ENCODE results near the gene CACNA1A. TPM values are rescaled to one million over a fixed set of nuclear protein-coding genes. Genes with fewer than 3 reads are reported as not detected.

CACNA1A gene
- total RNA-seq, 2 experiments from 2014 or later = 0.19 to 0.78 TPM

DNA sequence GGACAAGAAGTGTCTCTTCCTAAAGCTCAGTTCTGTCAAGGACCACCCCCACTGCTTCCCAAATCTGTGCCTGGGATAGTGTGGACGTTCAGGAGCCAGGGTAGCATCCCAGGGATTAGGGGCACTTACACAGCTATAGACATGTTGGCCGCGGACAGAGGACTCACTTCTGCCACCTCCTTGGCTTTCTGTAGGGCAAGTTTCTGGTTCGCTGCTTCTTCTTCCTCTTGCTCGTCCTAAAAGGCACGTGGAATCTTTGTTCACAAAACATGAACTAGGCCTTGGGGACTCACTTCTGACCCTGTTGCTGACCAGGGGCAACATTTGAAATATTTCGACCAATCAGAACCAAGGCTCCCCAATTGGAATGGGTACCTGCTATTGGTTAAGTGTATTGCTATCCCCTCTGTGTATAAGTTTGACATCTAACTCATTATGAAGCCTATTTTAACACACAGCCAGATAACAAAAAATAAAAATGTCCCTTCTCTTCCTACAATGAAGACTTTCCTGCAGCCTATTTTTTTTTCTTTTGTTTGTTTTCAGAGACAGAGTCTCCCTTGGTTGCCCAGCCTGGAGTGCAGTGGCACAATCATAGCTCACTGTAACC lies 205.8 kb downstream of the CACNA1A start:
- no peak overlapping the region for H3K4me2 ChIP-seq (ENCODE audit: low read length)
- no peaks in the 10 kb centered on the region for H4K20me1 ChIP-seq (ENCODE audit: insufficient read depth, low read length)
- no peaks in the 10 kb centered on the region for H3K79me2 ChIP-seq (ENCODE audit: insufficient read depth, low read depth, low read length)
- no peak overlapping the region for H3K27ac ChIP-seq (ENCODE audit: low read depth, low read length, poor library complexity, severe bottlenecking)
- no peak for DNase-seq (ENCODE audit: low spot score)
- intact Hi-C loops (cut with micrococcal nuclease; ENCODE audit: unreplicated experiment) = no loop called here
- TF ChIP-seq EZH2phosphoT487 (IDR thresholded peaks at IDR 0.05; ENCODE audit: borderline replicate concordance, low read depth, low read length) = no peak
- TF ChIP-seq, protein P1, sequence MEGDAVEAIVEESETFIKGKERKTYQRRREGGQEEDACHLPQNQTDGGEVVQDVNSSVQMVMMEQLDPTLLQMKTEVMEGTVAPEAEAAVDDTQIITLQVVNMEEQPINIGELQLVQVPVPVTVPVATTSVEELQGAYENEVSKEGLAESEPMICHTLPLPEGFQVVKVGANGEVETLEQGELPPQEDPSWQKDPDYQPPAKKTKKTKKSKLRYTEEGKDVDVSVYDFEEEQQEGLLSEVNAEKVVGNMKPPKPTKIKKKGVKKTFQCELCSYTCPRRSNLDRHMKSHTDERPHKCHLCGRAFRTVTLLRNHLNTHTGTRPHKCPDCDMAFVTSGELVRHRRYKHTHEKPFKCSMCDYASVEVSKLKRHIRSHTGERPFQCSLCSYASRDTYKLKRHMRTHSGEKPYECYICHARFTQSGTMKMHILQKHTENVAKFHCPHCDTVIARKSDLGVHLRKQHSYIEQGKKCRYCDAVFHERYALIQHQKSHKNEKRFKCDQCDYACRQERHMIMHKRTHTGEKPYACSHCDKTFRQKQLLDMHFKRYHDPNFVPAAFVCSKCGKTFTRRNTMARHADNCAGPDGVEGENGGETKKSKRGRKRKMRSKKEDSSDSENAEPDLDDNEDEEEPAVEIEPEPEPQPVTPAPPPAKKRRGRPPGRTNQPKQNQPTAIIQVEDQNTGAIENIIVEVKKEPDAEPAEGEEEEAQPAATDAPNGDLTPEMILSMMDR (conservative IDR thresholded peaks at IDR 0.05; ENCODE audit: low read length) = no peak
- H3K36me3 ChIP-seq (ENCODE audit: insufficient read depth, low read length) = no peaks in the 10 kb centered on the region
- ChIA-PET CTCF (ENCODE audit: unreplicated experiment) (no interaction called here), POLR2A (no interaction called here)
- H2AFZ ChIP-seq (ENCODE audit: low read length) = no peak overlapping the region
- H3K9me2 ChIP-seq (ENCODE audit: insufficient read depth, low read length) = no peaks in the 10 kb centered on the region
- H3K9me3 ChIP-seq (ENCODE audit: low read length) = no peaks in the 10 kb centered on the region
- no peak overlapping the region for H3K4me3 ChIP-seq (ENCODE audit: low read depth, low read length, poor library complexity, severe bottlenecking)
- no peaks in the 10 kb centered on the region for H3K4me1 ChIP-seq (ENCODE audit: insufficient read depth, low read length, poor library complexity, severe bottlenecking)
- BruUV-seq (replicated peaks) = no TSS peak

DNA sequence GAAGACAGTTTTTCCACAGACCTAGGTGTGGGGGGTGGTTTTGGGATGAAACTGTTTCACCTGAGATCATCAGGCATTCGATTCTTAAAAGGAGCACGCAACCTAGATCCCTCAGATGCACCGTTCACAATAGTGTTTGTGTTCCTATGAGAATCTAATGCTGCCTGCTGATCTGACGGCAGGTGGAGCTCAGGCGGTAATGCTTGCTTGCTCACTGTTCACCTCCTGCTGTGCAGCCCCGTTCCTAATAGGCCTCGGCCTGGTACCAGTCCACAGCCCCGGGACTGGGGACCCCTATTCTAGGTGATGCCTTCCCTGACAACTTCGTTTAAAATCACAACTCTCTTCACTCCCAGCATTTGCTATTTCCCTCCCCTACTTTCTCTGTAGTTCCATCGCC lies 206.4 kb downstream of the CACNA1A start:
- no peaks in the 10 kb centered on the region for H3K9me3 ChIP-seq (ENCODE audit: low read length)
- intact Hi-C loops (cut with micrococcal nuclease; ENCODE audit: unreplicated experiment) = no loop called here
- CTCF ChIA-PET (ENCODE audit: unreplicated experiment) = no interaction called here

More for the DNA sequence above, 206.4 kb downstream of the CACNA1A start:
- Histone ChIP-seq H3K4me2 (ENCODE audit: low read length) (no peak overlapping the region), H3K36me3 (ENCODE audit: insufficient read depth, low read length) (no peaks in the 10 kb centered on the region), H3K9me2 (ENCODE audit: insufficient read depth, low read length) (no peaks in the 10 kb centered on the region), H4K20me1 (ENCODE audit: insufficient read depth, low read length) (no peaks in the 10 kb centered on the region), H3K4me1 (ENCODE audit: insufficient read depth, low read length, poor library complexity, severe bottlenecking) (no peaks in the 10 kb centered on the region), H3K4me3 (ENCODE audit: low read depth, low read length, poor library complexity, severe bottlenecking) (no peak overlapping the region), H3K79me2 (ENCODE audit: insufficient read depth, low read depth, low read length) (no peaks in the 10 kb centered on the region), H2AFZ (ENCODE audit: low read length) (no peak overlapping the region), H3K27ac (ENCODE audit: low read depth, low read length, poor library complexity, severe bottlenecking) (no peak overlapping the region)
- TF ChIP-seq, protein P1 (conservative IDR thresholded peaks at IDR 0.05; ENCODE audit: low read length) = no peak
- no peak for TF ChIP-seq EZH2phosphoT487 (IDR thresholded peaks at IDR 0.05; ENCODE audit: borderline replicate concordance, low read depth, low read length)
- DNase-seq (ENCODE audit: low spot score) = no peak
- POLR2A ChIA-PET = no interaction called here
- BruUV-seq (replicated peaks) = no TSS peak
